ENCODE measurements around the gene LNX2.
"Not testable (repeated sequence)": the region's sequence is repeated elsewhere in the genome, so short reads cannot be mapped to it uniquely, and the experiment has no call there.

The LNX2 gene

GRCh38 chr13:27636589-27637288, 16.4 kb upstream of the LNX2 start:
- no peak for DNase-seq

GRCh38 chr13:27635266-27635665, 14.9 kb upstream of the LNX2 start:
- DNase-seq, result no peak

- no peak for DNase-seq
Observed at GRCh38 chr13:27634791-27635190, 14.5 kb upstream of the LNX2 start.

DNA sequence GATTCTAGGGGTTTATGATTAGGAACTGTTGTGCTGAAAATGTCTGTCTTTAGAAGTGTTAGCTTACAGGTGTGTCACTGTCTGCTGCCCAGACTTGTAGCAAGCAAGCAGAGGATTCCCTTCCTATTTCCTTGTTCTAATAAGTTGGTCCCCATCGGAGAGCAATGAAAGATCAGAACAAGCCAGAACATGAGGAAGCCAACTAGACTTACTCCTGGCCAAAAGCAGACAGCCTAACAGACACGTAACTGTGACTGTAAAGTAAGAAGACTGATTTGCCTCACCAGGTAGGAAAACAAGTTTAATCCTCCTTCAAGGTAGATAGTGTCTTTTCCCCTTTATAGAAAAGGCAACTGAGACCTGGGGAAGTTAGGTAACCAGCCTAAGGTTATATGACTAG, 13.9 kb upstream of the LNX2 start:
- DNase-seq, result no peak

GRCh38 chr13:27632648-27633047, 12.3 kb upstream of the LNX2 start:
- no peak for DNase-seq

- DNase-seq, result no peak
Observed at GRCh38 chr13:27632214-27632613, 11.9 kb upstream of the LNX2 start.

- DNase-seq, result no peak
Observed at GRCh38 chr13:27631665-27632064, 11.3 kb upstream of the LNX2 start.

- no peak for DNase-seq
Observed at GRCh38 chr13:27631156-27631555, 10.8 kb upstream of the LNX2 start.

GRCh38 chr13:27628766-27629165, 8.4 kb upstream of the LNX2 start:
- DNase-seq, result not testable (repeated sequence)

GRCh38 chr13:27628081-27628480, 7.8 kb upstream of the LNX2 start:
- no peak for DNase-seq

DNA sequence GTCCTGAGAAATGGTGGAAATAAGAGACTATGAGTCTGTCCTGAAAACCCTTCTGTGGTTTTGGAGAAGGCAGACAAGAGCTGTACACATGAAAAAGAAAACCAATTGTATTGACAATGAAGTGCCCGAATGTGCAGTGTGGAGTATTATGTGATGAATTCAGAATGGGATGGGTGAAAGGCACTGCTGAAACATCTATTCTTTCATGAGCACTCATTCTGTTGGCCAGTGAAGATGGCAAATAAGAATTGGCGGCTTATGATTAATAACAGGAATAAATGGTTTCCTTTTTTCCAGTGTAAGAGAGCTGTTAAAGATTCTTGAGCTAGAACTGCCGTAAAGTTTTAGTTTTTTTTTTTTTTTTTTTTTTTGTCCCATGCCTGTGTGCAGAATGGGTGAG, 7.1 kb upstream of the LNX2 start:
- DNase-seq, result no peak

GRCh38 chr13:27625839-27626238, 5.5 kb upstream of the LNX2 start:
- DNase-seq, result no peak

DNA sequence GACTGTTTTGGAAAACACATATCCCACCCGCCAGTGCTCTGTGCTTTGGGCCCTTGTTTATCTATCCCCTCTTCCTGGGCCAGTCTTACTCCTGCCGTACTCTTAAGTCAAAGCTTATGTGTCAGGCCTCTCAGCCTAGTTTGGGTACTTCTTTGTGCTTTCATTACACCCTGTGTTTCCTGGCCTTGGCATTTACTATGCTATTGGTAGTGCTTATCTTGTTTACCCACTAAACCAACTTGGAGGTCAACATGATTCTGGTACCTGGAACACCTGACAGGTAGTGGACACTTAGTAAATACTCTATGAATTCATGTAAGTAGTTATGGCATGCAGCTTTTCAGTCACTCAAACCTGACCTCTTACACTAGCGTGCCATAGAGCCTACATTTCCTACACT, 3.7 kb upstream of the LNX2 start:
- no peak for DNase-seq

GRCh38 chr13:27622881-27623280, 2.6 kb upstream of the LNX2 start:
- DNase-seq, result no peak

- no peak for DNase-seq
Observed at GRCh38 chr13:27622102-27622820, 1.9 kb upstream of the LNX2 start.

DNA sequence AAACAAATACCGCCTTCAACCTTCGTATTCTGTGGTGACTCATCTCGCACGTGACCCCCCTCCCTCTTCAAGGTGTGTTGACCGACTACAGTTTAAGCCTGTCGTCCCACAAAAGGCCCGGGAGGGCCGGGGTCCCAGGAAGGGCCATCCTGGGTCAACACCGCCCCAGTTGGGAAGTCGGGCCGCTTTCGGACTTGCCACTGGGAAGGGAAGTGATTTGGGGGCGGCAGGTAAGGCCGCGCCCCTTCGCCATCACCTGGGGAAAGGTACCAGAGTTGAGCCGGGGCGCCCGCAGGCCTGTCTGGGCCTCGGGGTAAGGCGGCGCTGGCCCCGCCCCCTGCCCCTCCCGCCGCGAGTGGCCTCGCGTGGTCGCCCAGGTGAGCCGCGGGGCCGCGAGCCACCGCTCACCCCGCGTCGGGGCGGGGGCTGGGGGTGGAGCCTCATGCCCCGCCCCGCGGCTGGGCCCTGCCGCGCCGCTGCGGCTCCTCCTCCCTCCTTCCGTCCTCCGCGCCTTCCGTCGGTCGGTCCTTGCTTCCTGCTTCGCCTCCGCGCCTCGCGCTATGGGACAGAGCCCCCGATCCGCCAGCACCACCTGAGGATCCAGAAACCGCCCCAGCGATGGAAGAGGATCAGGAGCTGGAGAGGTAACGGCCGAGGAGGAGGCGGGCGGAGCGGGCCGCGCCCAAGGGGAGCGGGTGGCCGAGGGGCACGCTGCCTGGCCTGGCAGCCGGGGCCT, 1.2 kb upstream of the LNX2 start, which contains the start of gene POLR1D:
Gene POLR1D (plus strand): TSS at position 527 of the 736 bp plus-strand sequence. CDS start 92 bp downstream, at position 619.
- peak; percentile 84 for DNase-seq

GRCh38 chr13:27621116-27621365, 712 bp upstream of the LNX2 start:
- DNase-seq, result no peak

DNA sequence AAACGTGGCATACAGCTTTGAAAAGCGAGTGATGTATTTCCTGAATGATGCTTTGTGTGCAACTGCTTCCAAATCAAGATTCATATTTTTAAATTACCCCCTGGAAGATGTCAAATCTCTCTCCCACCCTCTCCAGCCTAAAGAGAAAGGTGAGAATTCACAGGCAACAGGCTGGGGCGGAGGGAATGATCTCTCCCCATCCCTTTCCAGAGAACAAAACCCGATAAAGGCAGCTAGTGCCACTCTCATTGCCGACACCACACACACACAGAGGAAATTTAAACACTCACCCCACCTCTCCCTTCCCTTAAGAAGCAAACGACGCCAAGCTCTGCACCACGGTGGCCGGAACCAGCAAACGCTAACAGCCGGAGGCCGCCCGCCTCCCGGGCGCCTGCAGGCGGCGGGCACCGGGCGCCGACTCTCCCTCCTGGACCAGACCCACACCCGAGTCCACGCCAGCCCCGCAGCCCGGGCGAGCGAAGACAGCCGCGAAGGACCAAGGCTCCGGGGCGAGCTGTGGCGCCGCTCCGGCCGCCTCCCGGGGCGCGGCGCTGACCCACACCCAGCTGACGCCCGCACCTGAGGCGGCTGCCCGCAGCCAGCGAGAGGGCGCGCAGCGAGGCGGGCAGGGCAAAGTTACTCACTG, 477 bp downstream of the LNX2 start:
- DNase-seq, result peak; percentile 43

GRCh38 chr13:27619093-27619727, 1.1 kb downstream of the LNX2 start:
- DNase-seq, result no peak

GRCh38 chr13:27617881-27618321, 2.4 kb downstream of the LNX2 start:
- DNase-seq, result no peak

- no peak for DNase-seq
Observed at GRCh38 chr13:27613628-27614027, 6.7 kb downstream of the LNX2 start.

DNA sequence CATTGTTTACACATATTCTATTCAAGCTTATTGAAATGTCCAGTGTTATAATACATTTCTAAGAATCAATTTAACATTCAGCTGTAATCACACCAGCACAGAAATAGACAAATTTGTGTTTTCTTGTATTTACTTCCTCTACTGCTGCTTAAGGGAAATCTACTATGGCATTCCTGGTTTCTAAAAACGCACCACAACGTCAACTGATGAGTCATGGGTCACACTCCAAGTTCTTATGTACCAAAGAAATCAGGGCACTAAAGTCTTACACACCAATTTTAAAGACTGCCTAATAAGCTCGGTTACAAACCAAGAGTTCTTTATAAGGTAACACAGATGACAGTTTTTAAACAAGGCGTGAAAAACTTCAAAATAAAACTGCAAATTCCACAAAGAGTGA, 13.2 kb downstream of the LNX2 start:
- no peak for DNase-seq

DNA sequence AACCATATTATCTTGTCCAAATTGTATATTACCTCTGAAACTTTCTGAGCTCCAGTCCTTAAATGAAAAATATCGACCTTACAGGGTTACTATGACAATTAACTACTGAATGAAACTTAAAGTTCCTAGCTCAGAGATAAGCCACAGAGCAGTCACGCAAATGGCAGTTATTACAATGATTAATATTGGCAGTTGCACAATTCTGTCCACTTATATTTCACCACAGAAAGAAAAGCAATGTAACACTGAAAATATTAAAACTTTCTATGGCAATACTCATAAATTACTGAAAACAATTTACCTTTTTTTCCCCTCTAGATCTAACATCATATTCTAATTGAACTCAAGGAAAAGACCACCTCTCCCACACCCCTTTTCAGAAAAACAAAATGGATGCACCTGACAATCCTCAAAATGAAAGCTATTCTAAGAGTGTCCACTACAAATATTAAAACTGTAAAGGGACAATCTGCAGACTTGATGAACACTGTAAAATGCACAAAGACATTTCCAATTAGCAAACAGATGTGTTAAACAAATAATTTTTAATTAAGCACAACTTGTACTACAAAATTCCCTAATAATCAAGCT, 14.6 kb downstream of the LNX2 start:
- no peak for DNase-seq

All from activated CD8-positive, alpha-beta memory T cell treated with anti-CD3 and anti-CD28 coated beads, Interleukin-2, amount 50 U/mL, for 4 hours (primary cell).